ENCODE results near the gene ZSWIM6.
A peak's percentile ranks its signal among the peaks of the same experiment; 100 is the strongest.

ZSWIM6 gene

GRCh38 chr5:61567337-61567736, 235.3 kb downstream of the ZSWIM6 start:
- no peak overlapping the region for H3K4me3 ChIP-seq (ENCODE audit: low read depth, low read length)
- TF ChIP-seq CTCF (IDR thresholded peaks at IDR 0.05; ENCODE audit: low read depth, low read length), result no peak
- no peak for DNase-seq (ENCODE audit: low read depth, low spot score)
- in situ Hi-C loops (cut with HindIII; ENCODE audit: low sequenced_read_pairs), result no loop called here

DNA sequence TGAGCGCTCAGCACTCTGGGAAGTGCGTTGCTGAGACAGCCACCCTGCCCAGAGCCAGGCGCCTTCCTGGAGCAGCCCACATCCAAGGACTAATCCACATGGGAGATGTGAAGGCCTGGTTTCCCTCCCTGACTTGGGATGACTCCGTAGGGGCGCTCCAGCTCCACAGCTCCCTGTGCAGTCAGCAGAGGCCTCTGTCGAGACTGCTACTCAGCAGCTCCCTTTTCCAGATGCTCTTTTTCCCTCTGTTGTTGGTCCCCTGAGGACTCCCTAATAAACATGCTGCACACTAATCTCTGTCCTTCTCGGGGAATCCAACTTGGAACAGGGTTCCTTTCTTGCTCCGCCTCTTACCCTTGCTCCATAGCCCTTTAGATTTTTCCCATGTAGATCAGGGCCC, 237.3 kb downstream of the ZSWIM6 start:
- in situ Hi-C loops (cut with HindIII; ENCODE audit: low sequenced_read_pairs), result no loop called here
- no peak for TF ChIP-seq CTCF (IDR thresholded peaks at IDR 0.05; ENCODE audit: low read depth, low read length)
- H3K4me3 ChIP-seq (ENCODE audit: low read depth, low read length), result no peak overlapping the region
- DNase-seq (ENCODE audit: low read depth, low spot score), result no peak

DNA sequence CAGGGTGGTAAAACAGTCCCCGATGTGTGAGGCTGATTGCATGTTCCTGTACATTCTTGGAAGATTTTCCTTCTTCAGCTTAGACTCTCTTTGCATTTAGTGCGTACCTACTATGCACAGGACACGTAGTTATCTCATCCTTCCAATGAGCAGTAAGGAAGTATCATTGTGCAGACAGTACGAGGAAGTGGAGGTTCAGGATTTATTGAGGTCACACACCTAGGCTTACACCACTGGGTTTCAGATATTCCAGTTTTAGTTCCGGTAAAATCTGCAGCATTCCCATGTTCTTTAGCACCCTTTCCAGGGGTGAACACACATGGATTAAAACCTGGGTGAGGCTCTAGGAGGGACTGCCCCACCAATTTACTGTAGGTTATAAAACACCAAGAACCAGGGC, 238.7 kb downstream of the ZSWIM6 start:
- no peak overlapping the region for H3K4me3 ChIP-seq (ENCODE audit: low read depth, low read length)
- in situ Hi-C loops (cut with HindIII; ENCODE audit: low sequenced_read_pairs), result no loop called here
- no peak for TF ChIP-seq CTCF (IDR thresholded peaks at IDR 0.05; ENCODE audit: low read depth, low read length)
- DNase-seq (ENCODE audit: low read depth, low spot score), result no peak

DNA sequence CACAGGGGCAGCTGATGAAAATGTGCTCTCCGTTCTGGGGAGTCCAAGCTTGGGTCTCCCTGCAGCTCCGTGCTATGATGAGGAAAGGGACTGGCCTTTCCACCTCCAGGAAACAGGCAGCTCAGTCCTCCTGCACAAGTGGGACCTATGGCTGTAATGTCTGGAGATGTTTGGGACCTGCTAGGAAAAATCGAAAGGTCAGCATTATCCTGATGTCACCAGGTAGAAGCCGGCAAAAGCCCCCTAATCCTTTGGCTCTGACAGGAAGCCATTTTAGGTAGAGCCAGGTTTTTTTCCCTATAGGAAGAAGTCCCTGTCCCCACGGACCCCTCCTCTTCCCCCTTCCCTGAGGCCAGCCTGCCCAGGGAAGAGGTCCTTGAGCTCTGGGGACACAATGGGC, 240.9 kb downstream of the ZSWIM6 start:
- in situ Hi-C loops (cut with HindIII; ENCODE audit: low sequenced_read_pairs), result no loop called here
- no peak for DNase-seq (ENCODE audit: low read depth, low spot score)
- TF ChIP-seq CTCF (IDR thresholded peaks at IDR 0.05; ENCODE audit: low read depth, low read length), result no peak
- no peak overlapping the region for H3K4me3 ChIP-seq (ENCODE audit: low read depth, low read length)

DNA sequence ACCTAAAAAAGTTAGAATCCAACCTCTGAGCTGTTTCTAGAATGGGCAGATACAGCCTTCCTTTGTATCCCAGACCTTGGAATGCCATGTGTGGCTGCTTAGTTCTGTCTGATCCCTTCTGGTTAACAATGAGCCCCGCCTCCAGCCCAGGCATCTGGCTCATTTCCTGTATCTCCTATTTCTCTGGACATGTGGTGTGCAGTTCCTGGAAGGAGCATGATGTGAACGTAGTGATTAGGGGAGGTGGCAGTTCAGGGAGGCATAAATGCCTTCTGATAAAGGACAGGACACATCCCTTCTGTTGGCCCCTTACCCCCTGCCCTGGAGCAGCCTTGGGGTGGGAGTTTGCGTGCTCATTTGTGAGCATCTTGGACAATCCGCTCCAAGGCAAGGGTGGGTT, 243.0 kb downstream of the ZSWIM6 start:
- in situ Hi-C loops (cut with HindIII; ENCODE audit: low sequenced_read_pairs), result no loop called here
- H3K4me3 ChIP-seq (ENCODE audit: low read depth, low read length), result no peak overlapping the region
- TF ChIP-seq CTCF (IDR thresholded peaks at IDR 0.05; ENCODE audit: low read depth, low read length), result no peak
- peak; percentile 80 for DNase-seq (ENCODE audit: low read depth, low spot score)

GRCh38 chr5:61575581-61575980, 243.5 kb downstream of the ZSWIM6 start:
- TF ChIP-seq CTCF (IDR thresholded peaks at IDR 0.05; ENCODE audit: low read depth, low read length), result no peak
- in situ Hi-C loops (cut with HindIII; ENCODE audit: low sequenced_read_pairs), result no loop called here
- DNase-seq (ENCODE audit: low read depth, low spot score), result no peak
- no peak overlapping the region for H3K4me3 ChIP-seq (ENCODE audit: low read depth, low read length)

- in situ Hi-C loops (cut with HindIII; ENCODE audit: low sequenced_read_pairs), result no loop called here
- TF ChIP-seq CTCF (IDR thresholded peaks at IDR 0.05; ENCODE audit: low read depth, low read length), result no peak
- DNase-seq (ENCODE audit: low read depth, low spot score), result no peak
- no peak overlapping the region for H3K4me3 ChIP-seq (ENCODE audit: low read depth, low read length)
These were observed 244.5 kb downstream of the ZSWIM6 start for GRCh38 chr5:61576556-61576955.
